ENCODE measurements around the gene TRIM64C.
"Not testable (repeated sequence)": the region's sequence is repeated elsewhere in the genome, so short reads cannot be mapped to it uniquely, and the experiment has no call there.

The TRIM64C gene

GRCh38 chr11:49059012-49059411 lies at the start of gene TRIM64C:
TRIM64C (minus strand) TSS chr11:49059112; CDS start chr11:49059112, 0 bp downstream.
- not testable (repeated sequence) for DNase-seq

DNA sequence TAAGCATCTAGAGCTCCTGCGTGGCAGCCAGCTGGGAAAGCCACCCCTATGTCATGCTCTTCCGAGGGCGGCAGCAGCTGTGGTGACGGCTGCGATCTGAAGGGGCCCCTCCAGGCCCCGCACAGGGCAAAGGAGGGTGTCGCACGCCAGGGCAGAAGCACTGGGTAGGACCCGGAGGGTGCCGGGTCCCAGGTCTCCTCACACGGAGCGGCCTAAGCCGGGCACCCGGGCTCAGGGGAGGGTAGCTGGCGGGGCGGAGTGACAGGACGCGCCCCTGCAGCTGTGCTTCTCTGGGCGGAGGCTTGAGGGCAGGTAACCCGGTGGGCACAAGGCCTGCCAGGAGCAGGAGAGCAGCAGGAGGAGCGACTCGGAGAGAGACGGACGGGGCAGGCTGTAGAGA lies 43.4 kb upstream of the TRIM64C start:
- not testable (repeated sequence) for DNase-seq

GRCh38 chr11:49069897-49070296 lies 11.0 kb upstream of the TRIM64C start:
- not testable (repeated sequence) for DNase-seq

DNA sequence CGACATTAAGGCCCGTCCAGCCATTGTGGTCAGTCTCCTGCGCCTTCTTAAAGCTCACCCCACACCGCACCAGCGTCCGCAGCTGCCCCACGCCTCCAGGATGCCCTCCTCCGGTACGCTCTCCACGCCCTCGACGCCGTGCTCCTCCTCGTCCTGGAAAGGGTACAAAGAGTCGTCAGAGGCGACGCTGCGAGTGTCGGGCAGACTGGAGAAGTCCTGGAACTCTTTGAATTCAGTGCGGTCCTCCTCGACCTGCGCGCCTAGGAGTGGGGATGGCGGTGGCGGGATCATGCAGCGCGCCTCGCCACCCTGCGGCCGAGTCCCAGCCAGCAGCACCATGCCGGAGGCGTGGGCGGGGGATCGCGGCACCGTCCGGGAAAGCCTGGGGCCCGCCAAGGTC lies 9.1 kb downstream of the TRIM64C start:
- DNase-seq: not testable (repeated sequence)

DNA sequence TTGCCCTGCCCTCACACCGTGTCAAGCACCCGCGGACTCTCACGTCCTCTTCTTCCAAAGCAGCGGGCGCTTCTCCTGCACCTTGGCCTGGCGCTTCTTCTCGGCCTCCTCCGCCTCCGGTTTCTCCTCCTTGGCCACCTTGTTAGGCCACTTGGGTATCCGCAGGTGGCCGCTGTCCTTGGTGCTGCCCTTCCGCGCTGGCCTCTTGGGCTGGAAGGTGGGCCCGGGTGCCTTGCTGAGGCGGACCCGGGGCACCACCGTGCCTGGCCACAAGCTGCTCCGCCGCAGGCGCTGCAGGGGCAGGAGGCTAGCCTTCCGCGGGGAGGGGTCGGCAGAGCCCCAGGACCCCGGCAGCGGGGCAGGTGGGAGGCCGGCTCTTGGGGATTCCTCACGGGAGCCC lies 10.7 kb downstream of the TRIM64C start:
- DNase-seq: not testable (repeated sequence)

GRCh38 chr11:49028523-49028922 lies 30.4 kb downstream of the TRIM64C start, which contains the start of gene TRIM49B:
TRIM49B (plus strand) TSS chr11:49028823; CDS start chr11:49031600, 2,777 bp downstream.
- not testable (repeated sequence) for DNase-seq

Measured in NCI-H774 (cell line).